Transverse colon (tissue), 3 donors: ENCODE data around the gene ING4.

Source experiments
- CTCF ChIP-seq, 5 experiments: fragments of 200-600 bp in 3 of 5; fragments of 450-650 bp in 2 of 5; sonication (generic) in 3 of 5; IDR thresholded peaks; 1 replicate in 2 of 5; 2 replicates in 3 of 5; pipeline ENCODE4 v1.5.1; 2016 to 2017; ENCODE audit warnings: antibody characterized with exemption in 5 of 5, inconsistent platforms in 3 of 5, mild to moderate bottlenecking in 2 of 5, moderate library complexity in 1 of 5
- POLR2A ChIP-seq: fragments of 450-650 bp; IDR thresholded peaks from one replicate; pipeline ENCODE4 v1.6.1; 2016; ENCODE audit warnings: antibody characterized with exemption, mild to moderate bottlenecking, moderate library complexity

- peak; percentile 11 for TF ChIP-seq POLR2A
- TF ChIP-seq CTCF (IDR thresholded peaks at IDR 0.05): no peak
These were observed 30.6 kb downstream of the ING4 start for GRCh38 chr12:6632026-6632983.
